BLaER1 treated with 17β-estradiol and CSF1 and Interleukin-3, amounts not matched to agents 10 nM and 100 nM (cell line): ENCODE results near the gene SCFD2.

Experiments
- H3K27ac ChIP-seq, 11 experiments: shearing (Covaris generic); formaldehyde crosslinking; 2 replicates each; pipeline ENCODE4 v1.8.1; 2022
- H3K27me3 ChIP-seq, 11 experiments: shearing (Covaris generic); formaldehyde crosslinking; 2 replicates each; pipeline ENCODE4 v1.8.1; 2022
- H3K36me3 ChIP-seq, 11 experiments: shearing (Covaris generic); formaldehyde crosslinking; 2 replicates each; pipeline ENCODE4 v1.8.1; 2022
- H3K4me1 ChIP-seq, 10 experiments: shearing (Covaris generic); formaldehyde crosslinking; 2 replicates each; pipeline ENCODE4 v1.8.1; 2022
- H3K4me2 ChIP-seq, 11 experiments: shearing (Covaris generic); formaldehyde crosslinking; 2 replicates each; pipeline ENCODE4 v1.8.1; 2022
- H3K4me3 ChIP-seq, 10 experiments: shearing (Covaris generic); formaldehyde crosslinking; 2 replicates each; pipeline ENCODE4 v1.8.1; 2022
- H3K9ac ChIP-seq, 11 experiments: shearing (Covaris generic); formaldehyde crosslinking; 2 replicates each; pipeline ENCODE4 v1.8.1; 2022
- H3K9me3 ChIP-seq, 11 experiments: shearing (Covaris generic); formaldehyde crosslinking; replicated peaks in 1 of 11; 2 replicates each; pipeline ENCODE4 v1.8.1; 2022
- H4K20me1 ChIP-seq, 11 experiments: shearing (Covaris generic); formaldehyde crosslinking; 2 replicates each; pipeline ENCODE4 v1.8.1; 2022
- Cebpa-rat ChIP-seq, 11 experiments: shearing (Covaris generic); IDR thresholded peaks; 2 replicates each; pipeline ENCODE4 v1.8.1; 2022

SCFD2 gene

GRCh38 chr4:53371049-53371448 is 5.2 kb upstream of the SCFD2 start:
- no peak for TF ChIP-seq Cebpa-rat (IDR thresholded peaks at IDR 0.05)
- peak overlapping the region in 3 of 11 experiments; percentile 6 to 45 (median 27); a peak in 3 of 22 replicates for H3K4me2 ChIP-seq
- no peaks in the 10 kb centered on the region for H4K20me1 ChIP-seq
- no peaks in the 10 kb centered on the region for H3K9me3 ChIP-seq
- no peak overlapping the region for H3K27ac ChIP-seq
- H3K9ac ChIP-seq, result no peak overlapping the region
- no peak overlapping the region for H3K4me3 ChIP-seq
- H3K27me3 ChIP-seq, result no peaks in the 10 kb centered on the region
- no peaks in the 10 kb centered on the region for H3K36me3 ChIP-seq
- H3K4me1 ChIP-seq, result peaks cover 7 to 17% (median 9%) of the 10 kb centered on the region in 10 experiments

GRCh38 chr4:53367721-53368120 is 1.9 kb upstream of the SCFD2 start:
- H4K20me1 ChIP-seq, result peaks cover 0 to 20% (median 0%) of the 10 kb centered on the region in 11 experiments; a peak in 6 of 22 replicates
- no peaks in the 10 kb centered on the region for H3K36me3 ChIP-seq
- H3K27ac ChIP-seq, result no peak overlapping the region
- H3K9ac ChIP-seq, result no peak overlapping the region
- no peaks in the 10 kb centered on the region for H3K27me3 ChIP-seq
- H3K4me3 ChIP-seq, result no peak overlapping the region
- no peaks in the 10 kb centered on the region for H3K9me3 ChIP-seq
- TF ChIP-seq Cebpa-rat (IDR thresholded peaks at IDR 0.05), result no peak
- no peak overlapping the region for H3K4me2 ChIP-seq
- peaks cover 19 to 41% (median 27%) of the 10 kb centered on the region in 10 experiments for H3K4me1 ChIP-seq

GRCh38 chr4:53366301-53366716 is 448 bp upstream of the SCFD2 start:
- Histone ChIP-seq H4K20me1 (peaks cover 0 to 34% (median 7%) of the 10 kb centered on the region in 11 experiments; a peak in 8 of 22 replicates), H3K4me1 (peaks cover 31 to 52% (median 41%) of the 10 kb centered on the region in 10 experiments), H3K9ac (peak overlapping the region; percentile 69 to 87 (median 81)), H3K4me2 (peak overlapping the region; percentile 75 to 92 (median 86)), H3K36me3 (peaks cover 0 to 9% (median 4%) of the 10 kb centered on the region in 11 experiments; a peak in 3 of 22 replicates), H3K27ac (peak overlapping the region; percentile 70 to 84 (median 73); a peak in 21 of 22 replicates), H3K4me3 (peak overlapping the region; percentile 84 to 100 (median 96)), H3K9me3 (no peaks in the 10 kb centered on the region), H3K27me3 (no peaks in the 10 kb centered on the region)
- TF ChIP-seq Cebpa-rat (IDR thresholded peaks at IDR 0.05), result no peak

GRCh38 chr4:53365121-53365485 is 758 bp downstream of the SCFD2 start:
- H3K27me3 ChIP-seq, result no peaks in the 10 kb centered on the region
- peak overlapping the region; percentile 84 to 100 (median 96) for H3K4me3 ChIP-seq
- H3K36me3 ChIP-seq, result peaks cover 0 to 21% (median 8%) of the 10 kb centered on the region in 11 experiments; a peak in 7 of 22 replicates
- H4K20me1 ChIP-seq, result peaks cover 0 to 47% (median 11%) of the 10 kb centered on the region in 11 experiments; a peak in 8 of 22 replicates
- H3K4me2 ChIP-seq, result peak overlapping the region; percentile 75 to 97 (median 91)
- H3K4me1 ChIP-seq, result peaks cover 33 to 51% (median 43%) of the 10 kb centered on the region in 10 experiments
- H3K27ac ChIP-seq, result peak overlapping the region in 10 of 11 experiments; percentile 70 to 84 (median 72); a peak in 19 of 22 replicates
- H3K9ac ChIP-seq, result peak overlapping the region; percentile 71 to 87 (median 81)
- no peak for TF ChIP-seq Cebpa-rat (IDR thresholded peaks at IDR 0.05)
- H3K9me3 ChIP-seq, result no peaks in the 10 kb centered on the region

GRCh38 chr4:53364624-53365023 is 1.2 kb downstream of the SCFD2 start:
- peak overlapping the region in 4 of 11 experiments; percentile 70 to 80 (median 72); a peak in 5 of 22 replicates for H3K27ac ChIP-seq
- H3K9ac ChIP-seq, result peak overlapping the region; percentile 71 to 87 (median 81)
- H3K4me3 ChIP-seq, result peak overlapping the region; percentile 84 to 100 (median 96)
- H3K9me3 ChIP-seq, result no peaks in the 10 kb centered on the region
- H3K4me2 ChIP-seq, result peak overlapping the region; percentile 75 to 97 (median 91)
- peaks cover 0 to 51% (median 14%) of the 10 kb centered on the region in 11 experiments; a peak in 8 of 22 replicates for H4K20me1 ChIP-seq
- peaks cover 0 to 26% (median 9%) of the 10 kb centered on the region in 11 experiments; a peak in 9 of 22 replicates for H3K36me3 ChIP-seq
- no peaks in the 10 kb centered on the region for H3K27me3 ChIP-seq
- H3K4me1 ChIP-seq, result peaks cover 34 to 51% (median 43%) of the 10 kb centered on the region in 10 experiments
- no peak for TF ChIP-seq Cebpa-rat (IDR thresholded peaks at IDR 0.05)

GRCh38 chr4:53362093-53362492 is 3.8 kb downstream of the SCFD2 start:
- peak overlapping the region; percentile 22 to 97 (median 90) for H3K4me2 ChIP-seq
- H3K9ac ChIP-seq, result no peak overlapping the region

GRCh38 chr4:53361451-53361850 is 4.4 kb downstream of the SCFD2 start:
- Histone ChIP-seq H3K4me1 (peaks cover 30 to 45% (median 39%) of the 10 kb centered on the region in 10 experiments), H3K36me3 (peaks cover 0 to 53% (median 26%) of the 10 kb centered on the region in 11 experiments; a peak in 13 of 22 replicates), H3K9me3 (peaks cover 0 to 9% (median 3%) of the 10 kb centered on the region in 11 experiments; a peak in 7 of 22 replicates), H3K4me3 (no peak overlapping the region; a peak in 1 of 20 replicates), H3K4me2 (peak overlapping the region in 8 of 11 experiments; percentile 10 to 97 (median 90); a peak in 14 of 22 replicates), H3K27me3 (no peaks in the 10 kb centered on the region), H4K20me1 (peaks cover 0 to 73% (median 16%) of the 10 kb centered on the region in 11 experiments; a peak in 8 of 22 replicates), H3K9ac (no peak overlapping the region), H3K27ac (no peak overlapping the region)
- no peak for TF ChIP-seq Cebpa-rat (IDR thresholded peaks at IDR 0.05)

More at GRCh38 chr4:53362093-53362492, 3.8 kb downstream of the SCFD2 start:
- Histone ChIP-seq H3K4me3 (peak overlapping the region in 2 of 10 experiments; percentile 23 to 98; a peak in 1 of 20 replicates), H3K4me1 (peaks cover 34 to 51% (median 43%) of the 10 kb centered on the region in 10 experiments), H3K27ac (no peak overlapping the region), H3K27me3 (no peaks in the 10 kb centered on the region), H3K9me3 (peaks cover 0 to 4% (median 0%) of the 10 kb centered on the region in 11 experiments; a peak in 5 of 22 replicates), H4K20me1 (peaks cover 0 to 70% (median 16%) of the 10 kb centered on the region in 11 experiments; a peak in 8 of 22 replicates), H3K36me3 (peaks cover 0 to 46% (median 21%) of the 10 kb centered on the region in 11 experiments; a peak in 13 of 22 replicates)
- no peak for TF ChIP-seq Cebpa-rat (IDR thresholded peaks at IDR 0.05)

GRCh38 chr4:53355930-53356521 is 9.8 kb downstream of the SCFD2 start:
- peaks cover 24 to 92% (median 74%) of the 10 kb centered on the region in 11 experiments for H3K36me3 ChIP-seq
- peaks cover 0 to 73% (median 5%) of the 10 kb centered on the region in 11 experiments; a peak in 8 of 22 replicates for H4K20me1 ChIP-seq
- no peak overlapping the region for H3K9ac ChIP-seq
- H3K27me3 ChIP-seq, result no peaks in the 10 kb centered on the region
- peaks cover 10 to 41% (median 32%) of the 10 kb centered on the region in 11 experiments for H3K9me3 ChIP-seq
- H3K4me2 ChIP-seq, result peak overlapping the region in 5 of 11 experiments; percentile 1 to 56 (median 37); a peak in 6 of 22 replicates
- no peak overlapping the region for H3K27ac ChIP-seq
- H3K4me3 ChIP-seq, result no peak overlapping the region
- peaks cover 0 to 12% (median 9%) of the 10 kb centered on the region in 10 experiments; a peak in 12 of 20 replicates for H3K4me1 ChIP-seq
- TF ChIP-seq Cebpa-rat (IDR thresholded peaks at IDR 0.05), result no peak
